Kidney epithelial cell (primary cell): ENCODE results near the gene GNG12. TPM values are rescaled to one million over a fixed set of nuclear protein-coding genes. Genes with fewer than 3 reads are reported as not detected.

Experiments
- DNase-seq: peaks from one replicate; pipeline ENCODE4 v3.0.0-alpha.2; 2010; ENCODE audit warnings: low read depth
- H3K27me3 ChIP-seq: 2 replicates; pipeline ENCODE4 v1.6.0; 2011; ENCODE audit warnings: low read length; ENCODE audit not compliant: control insufficient read depth, insufficient read depth
- H3K36me3 ChIP-seq: 2 replicates; pipeline ENCODE4 v1.5.1; 2011; ENCODE audit warnings: low read length; ENCODE audit not compliant: control insufficient read depth, insufficient read depth
- H3K4me3 ChIP-seq: 2 replicates; pipeline ENCODE4 v1.5.1; 2011; ENCODE audit warnings: low read depth, mild to moderate bottlenecking, control low read depth, low read length
- CTCF ChIP-seq: IDR thresholded peaks from 2 replicates; pipeline ENCODE4 v1.5.1; 2011; ENCODE audit warnings: mild to moderate bottlenecking, moderate library complexity, low read length, control low read depth, inconsistent platforms; ENCODE audit not compliant: insufficient read depth, poor library complexity, severe bottlenecking
- total RNA-seq: library from RNA; depleted of rRNA; stranded (reverse); fragments of >200 nt; gene quantifications from 2 replicates; pipeline ENCODE4 v1.2.3, GENCODE V29; 2015

The GNG12 gene
- total RNA-seq, 1 donor from 2014 or later = 85.7 TPM

GRCh38 chr1:67816506-67816905 is 16.8 kb downstream of the GNG12 start:
- H3K4me3 ChIP-seq = no peak overlapping the region
- H3K36me3 ChIP-seq = no peaks in the 10 kb centered on the region
- no peak for TF ChIP-seq CTCF

GRCh38 chr1:67816095-67816475 is 17.2 kb downstream of the GNG12 start:
- DNase-seq = no peak
- H3K4me3 ChIP-seq = no peak overlapping the region
- H3K27me3 ChIP-seq = no peaks in the 10 kb centered on the region
- TF ChIP-seq CTCF = no peak
- no peaks in the 10 kb centered on the region for H3K36me3 ChIP-seq

More at GRCh38 chr1:67816506-67816905, 16.8 kb downstream of the GNG12 start:
- no peak for DNase-seq
- no peaks in the 10 kb centered on the region for H3K27me3 ChIP-seq

GRCh38 chr1:67815303-67816094 is 17.8 kb downstream of the GNG12 start:
- no peak overlapping the region for H3K4me3 ChIP-seq
- DNase-seq = no peak
- no peaks in the 10 kb centered on the region for H3K36me3 ChIP-seq
- no peaks in the 10 kb centered on the region for H3K27me3 ChIP-seq
- no peak for TF ChIP-seq CTCF

GRCh38 chr1:67814121-67814772 is 19.0 kb downstream of the GNG12 start:
- no peaks in the 10 kb centered on the region for H3K27me3 ChIP-seq
- H3K36me3 ChIP-seq = no peaks in the 10 kb centered on the region
- TF ChIP-seq CTCF = no peak
- no peak overlapping the region for H3K4me3 ChIP-seq
- DNase-seq = no peak

- H3K27me3 ChIP-seq = no peaks in the 10 kb centered on the region
- DNase-seq = no peak
- H3K4me3 ChIP-seq = no peak overlapping the region
- no peaks in the 10 kb centered on the region for H3K36me3 ChIP-seq
- no peak for TF ChIP-seq CTCF
These were observed 21.0 kb downstream of the GNG12 start for GRCh38 chr1:67812226-67812625.

GRCh38 chr1:67811781-67812180 is 21.5 kb downstream of the GNG12 start:
- no peak for TF ChIP-seq CTCF
- no peaks in the 10 kb centered on the region for H3K36me3 ChIP-seq
- no peaks in the 10 kb centered on the region for H3K27me3 ChIP-seq
- no peak overlapping the region for H3K4me3 ChIP-seq
- no peak for DNase-seq
